HEK293 (cell line): ENCODE measurements around the gene TTC23.
A peak's percentile ranks its signal among the peaks of the same experiment; 100 is the strongest.

Experiments
- CTCF ChIA-PET: fragments of 350-600 bp; formaldehyde crosslinking; extraction: SDS; loops from one replicate; lab custom pipeline; 2021; ENCODE audit warnings: antibody characterized with exemption; lab: Yijun Ruan, JAX
- POLR2A ChIA-PET: fragments of 300-600 bp; formaldehyde crosslinking; extraction: SDS; loops from one replicate; lab custom pipeline; 2020; ENCODE audit warnings: antibody characterized with exemption, inconsistent platforms; lab: Yijun Ruan, JAX
- H3K27ac ChIP-seq: fragments of 200-500 bp; sonication (Bioruptor generic); 2 replicates; pipeline ENCODE4 v1.5.1; 2014; ENCODE audit warnings: low read depth, low read length, control low read depth, inconsistent platforms; ENCODE audit errors: extremely low read depth
- H3K36me3 ChIP-seq, 2 experiments: fragments of 200-500 bp in 1 of 2; sonication (Bioruptor generic) in 1 of 2; 1 replicate in 1 of 2; 2 replicates in 1 of 2; pipeline ENCODE4 v1.5.1; 2014 to 2017; ENCODE audit warnings: inconsistent platforms in 2 of 2, low read length in 2 of 2; ENCODE audit not compliant: control insufficient read depth in 2 of 2, insufficient read depth in 1 of 2
- H3K4me1 ChIP-seq: fragments of 200-500 bp; sonication (Bioruptor generic); 2 replicates; pipeline ENCODE4 v1.5.1; 2014; ENCODE audit warnings: mild to moderate bottlenecking, low read length, inconsistent platforms; ENCODE audit not compliant: control insufficient read depth, insufficient read depth
- H3K4me3 ChIP-seq: 2 replicates; pipeline ENCODE4 v1.5.1; 2011; ENCODE audit warnings: low read depth, mild to moderate bottlenecking, control low read depth, low read length, moderate library complexity
- H3K9me3 ChIP-seq: fragments of 200-500 bp; sonication (Bioruptor generic); 2 replicates; pipeline ENCODE4 v1.5.1; 2014; ENCODE audit warnings: low read depth, low read length, inconsistent platforms; ENCODE audit not compliant: control insufficient read depth, insufficient read depth
- KLF17 ChIP-seq: fragments of 450-650 bp; formaldehyde crosslinking; IDR thresholded peaks from 2 replicates; pipeline ENCODE4 v1.5.1; 2016; ENCODE audit warnings: missing biosample characterization, missing genetic modification characterization
- KLF7 ChIP-seq: fragments of 450-650 bp; formaldehyde crosslinking; IDR thresholded peaks from 2 replicates; pipeline ENCODE4 v1.5.1; 2016; ENCODE audit warnings: missing biosample characterization, missing genetic modification characterization, borderline replicate concordance
- PRDM1 ChIP-seq: fragments of 450-650 bp; formaldehyde crosslinking; IDR thresholded peaks from 2 replicates; pipeline ENCODE4; 2016; ENCODE audit warnings: missing biosample characterization, missing genetic modification characterization
- REPIN1 ChIP-seq: fragments of 450-650 bp; formaldehyde crosslinking; IDR thresholded peaks from 2 replicates; pipeline ENCODE4 v1.5.1; 2017; ENCODE audit warnings: missing biosample characterization, missing genetic modification characterization, low read depth
- SP2 ChIP-seq: fragments of 450-650 bp; formaldehyde crosslinking; IDR thresholded peaks from 2 replicates; pipeline ENCODE4 v1.5.1; 2016; ENCODE audit warnings: missing biosample characterization, missing genetic modification characterization
- ZBTB26 ChIP-seq: fragments of 450-650 bp; formaldehyde crosslinking; optimal IDR thresholded peaks from 2 replicates; pipeline ENCODE3; 2016; ENCODE audit warnings: missing biosample characterization, mild to moderate bottlenecking, missing genetic modification characterization
- ZBTB44 ChIP-seq: fragments of 450-650 bp; IDR thresholded peaks from 2 replicates; pipeline ENCODE4 v1.5.1; 2018; ENCODE audit warnings: missing biosample characterization, mild to moderate bottlenecking, missing genetic modification characterization
- ZIC2 ChIP-seq: fragments of 450-650 bp; formaldehyde crosslinking; IDR thresholded peaks from 2 replicates; pipeline ENCODE4 v1.5.1; 2016; ENCODE audit warnings: missing biosample characterization, missing genetic modification characterization
- ZNF112 ChIP-seq: fragments of 450-650 bp; formaldehyde crosslinking; IDR thresholded peaks from 2 replicates; pipeline ENCODE4 v1.5.0; 2017; ENCODE audit warnings: missing biosample characterization, missing genetic modification characterization
- ZNF138 ChIP-seq: fragments of 450-650 bp; formaldehyde crosslinking; IDR thresholded peaks from 2 replicates; pipeline ENCODE4 v1.5.1; 2016; ENCODE audit warnings: missing biosample characterization, missing genetic modification characterization, borderline replicate concordance
- ZNF140 ChIP-seq: fragments of 450-650 bp; formaldehyde crosslinking; IDR thresholded peaks from 2 replicates; pipeline ENCODE4 v1.5.1; 2016; ENCODE audit warnings: missing biosample characterization, missing genetic modification characterization
- ZNF19 ChIP-seq: fragments of 450-650 bp; formaldehyde crosslinking; IDR thresholded peaks from 2 replicates; pipeline ENCODE4; 2016; ENCODE audit warnings: missing biosample characterization, missing genetic modification characterization, low read depth
- ZNF26 ChIP-seq: fragments of 450-650 bp; formaldehyde crosslinking; IDR thresholded peaks from 2 replicates; pipeline ENCODE4 v1.5.1; 2016; ENCODE audit warnings: missing biosample characterization, missing genetic modification characterization
- ZNF48 ChIP-seq: fragments of 450-650 bp; formaldehyde crosslinking; IDR thresholded peaks from 2 replicates; pipeline ENCODE4 v1.5.1; 2016; ENCODE audit warnings: missing biosample characterization, missing genetic modification characterization
- ZNF510 ChIP-seq: fragments of 450-650 bp; formaldehyde crosslinking; IDR thresholded peaks from 2 replicates; pipeline ENCODE4 v1.5.1; 2018; ENCODE audit warnings: mild to moderate bottlenecking, missing genetic modification characterization, missing biosample characterization; ENCODE audit not compliant: insufficient replicate concordance
- ZNF548 ChIP-seq: fragments of 450-650 bp; formaldehyde crosslinking; IDR thresholded peaks from 2 replicates; pipeline ENCODE4 v1.5.1; 2016; ENCODE audit warnings: missing biosample characterization, missing genetic modification characterization
- ZNF621 ChIP-seq: fragments of 450-650 bp; formaldehyde crosslinking; IDR thresholded peaks from 2 replicates; pipeline ENCODE4 v1.5.1; 2017; ENCODE audit warnings: missing biosample characterization, missing genetic modification characterization
- ZNF623 ChIP-seq: fragments of 450-650 bp; formaldehyde crosslinking; IDR thresholded peaks from 2 replicates; pipeline ENCODE4 v1.5.1; 2016; ENCODE audit warnings: missing biosample characterization, missing genetic modification characterization
- ZNF639 ChIP-seq: fragments of 450-650 bp; formaldehyde crosslinking; IDR thresholded peaks from 2 replicates; pipeline ENCODE4 v1.5.1; 2016; ENCODE audit warnings: missing biosample characterization, missing genetic modification characterization
- ZNF645 ChIP-seq: fragments of 450-650 bp; formaldehyde crosslinking; IDR thresholded peaks from 2 replicates; pipeline ENCODE4; 2016; ENCODE audit warnings: missing biosample characterization, missing genetic modification characterization
- ZNF654 ChIP-seq: fragments of 450-650 bp; formaldehyde crosslinking; IDR thresholded peaks from 2 replicates; pipeline ENCODE4 v1.5.1; 2016; ENCODE audit warnings: low read depth, missing biosample characterization, missing genetic modification characterization
- ZNF785 ChIP-seq: fragments of 450-650 bp; formaldehyde crosslinking; IDR thresholded peaks from 2 replicates; pipeline ENCODE4 v1.5.1; 2016; ENCODE audit warnings: missing biosample characterization, missing genetic modification characterization
- ZNF791 ChIP-seq: fragments of 450-650 bp; formaldehyde crosslinking; IDR thresholded peaks from 2 replicates; pipeline ENCODE4 v1.5.1; 2016; ENCODE audit warnings: missing biosample characterization, missing genetic modification characterization
- ZXDB ChIP-seq: fragments of 450-650 bp; formaldehyde crosslinking; IDR thresholded peaks from 2 replicates; pipeline ENCODE4 v1.5.1; 2016; ENCODE audit warnings: missing biosample characterization, missing genetic modification characterization

Gene TTC23

GRCh38 chr15:99224372-99225214 lies 24.8 kb downstream of the TTC23 start:
- TF ChIP-seq SP2 (tag by site-specific recombination) (no peak), ZNF645 (no peak), KLF7 (no peak), ZIC2 (no peak), ZNF138 (tag by site-specific recombination) (no peak), PRDM1 (tag by site-specific recombination) (no peak), ZNF140 (tag by site-specific recombination) (no peak), ZNF112 (no peak), ZNF621 (no peak), ZNF785 (tag by site-specific recombination) (no peak), KLF17 (tag by site-specific recombination) (no peak), ZNF48 (no peak)
- POLR2A ChIA-PET = no interaction called here
- H3K9me3 ChIP-seq = no peaks in the 10 kb centered on the region
- CTCF ChIA-PET = interaction anchor here (0.6 to 6.7 kb wide), 6 partner anchors 11 to 545 kb away, joined by 3 to 45 read pairs (median 6); no protein-coding TSS in a partner anchor
- H3K4me3 ChIP-seq = no peak overlapping the region
- H3K36me3 ChIP-seq = peaks cover 4 to 74% of the 10 kb centered on the region in 2 experiments
- H3K4me1 ChIP-seq = no peaks in the 10 kb centered on the region
- H3K27ac ChIP-seq = no peak overlapping the region

- Histone ChIP-seq H3K36me3 (peaks cover 16 to 26% of the 10 kb centered on the region in 2 experiments), H3K4me3 (no peak overlapping the region), H3K4me1 (no peaks in the 10 kb centered on the region), H3K9me3 (no peaks in the 10 kb centered on the region), H3K27ac (no peak overlapping the region)
- CTCF ChIA-PET = interaction anchor here (0.5 to 8.3 kb wide), 37 partner anchors 10 to 699 kb away, joined by 3 to 118 read pairs (median 4); partner anchors contain the start of gene SYNM
- POLR2A ChIA-PET = interaction anchor here (0.6 to 1.2 kb wide), 4 partner anchors 108 to 240 kb away, joined by 3 to 7 read pairs (median 4); no protein-coding TSS in a partner anchor
- no peak for TF ChIP-seq ZNF510
- TF ChIP-seq ZNF26 (tag by site-specific recombination) = no peak
- peak; percentile 65 for TF ChIP-seq ZNF654 (tag by site-specific recombination)
- no peak for TF ChIP-seq REPIN1 (tag by site-specific recombination)
- TF ChIP-seq ZBTB26 = no peak
- TF ChIP-seq ZNF19 (tag by site-specific recombination) = no peak
- TF ChIP-seq ZNF548 (tag by site-specific recombination) = no peak
- no peak for TF ChIP-seq ZNF791 (tag by site-specific recombination)
- no peak for TF ChIP-seq ZNF639
- no peak for TF ChIP-seq ZNF623 (tag by site-specific recombination)
- no peak for TF ChIP-seq ZXDB (tag by site-specific recombination)
- no peak for TF ChIP-seq ZBTB44 (tag by site-specific recombination)
Measured at GRCh38 chr15:99213187-99213811, 36.1 kb downstream of the TTC23 start.
